Type B pancreatic cell (in vitro differentiated cells): ENCODE measurements around the gene SLC12A7. TPM values are rescaled to one million over a fixed set of nuclear protein-coding genes. Genes with fewer than 3 reads are reported as not detected.

Experiments used
- DNase-seq: peaks from one replicate; pipeline ENCODE4 v3.0.0; 2021; ENCODE audit warnings: mixed read lengths; ENCODE audit not compliant: unreplicated experiment; ENCODE audit errors: extremely low spot score
- H3K27ac Mint-ChIP-seq: 2 replicates; pipeline ENCODE4 v1.8.0; 2021; ENCODE audit warnings: mild to moderate bottlenecking, mixed read lengths
- H3K27me3 Mint-ChIP-seq: 2 replicates; pipeline ENCODE4 v1.8.0; 2021; ENCODE audit warnings: mixed read lengths
- H3K36me3 Mint-ChIP-seq: 2 replicates; pipeline ENCODE4 v1.8.0; 2021; ENCODE audit warnings: mixed read lengths
- H3K4me1 Mint-ChIP-seq: one replicate; pipeline ENCODE4 v1.8.0; 2021; ENCODE audit warnings: mixed read lengths; ENCODE audit not compliant: unreplicated experiment
- H3K4me3 Mint-ChIP-seq: 2 replicates; pipeline ENCODE4 v1.8.0; 2021; ENCODE audit warnings: mild to moderate bottlenecking, mixed read lengths
- H3K9me3 Mint-ChIP-seq: 2 replicates; pipeline ENCODE4 v1.8.0; 2021; ENCODE audit warnings: mixed read lengths
- total RNA-seq: library from RNA; stranded (reverse); gene quantifications from 2 replicates; pipeline ENCODE4 v1.2.1, GENCODE V29; 2021; ENCODE audit warnings: low replicate concordance
- TF ChIP-seq, protein P1 (sequence below): fragments of 200-600 bp; sonication (generic); conservative IDR thresholded peaks from 2 replicates; pipeline ENCODE4 v1.5.0; 2021; ENCODE audit warnings: antibody characterized with exemption, mild to moderate bottlenecking

SLC12A7 gene
- total RNA-seq, 1 donor from 2014 or later: 57.6 TPM

- Mint-ChIP-seq H3K4me1 (no peaks in the 10 kb centered on the region), H3K4me3 (no peak overlapping the region), H3K27me3 (no peaks in the 10 kb centered on the region), H3K9me3 (no peaks in the 10 kb centered on the region), H3K36me3 (no peaks in the 10 kb centered on the region), H3K27ac (no peak overlapping the region)
- DNase-seq: no peak
- TF ChIP-seq, protein P1, sequence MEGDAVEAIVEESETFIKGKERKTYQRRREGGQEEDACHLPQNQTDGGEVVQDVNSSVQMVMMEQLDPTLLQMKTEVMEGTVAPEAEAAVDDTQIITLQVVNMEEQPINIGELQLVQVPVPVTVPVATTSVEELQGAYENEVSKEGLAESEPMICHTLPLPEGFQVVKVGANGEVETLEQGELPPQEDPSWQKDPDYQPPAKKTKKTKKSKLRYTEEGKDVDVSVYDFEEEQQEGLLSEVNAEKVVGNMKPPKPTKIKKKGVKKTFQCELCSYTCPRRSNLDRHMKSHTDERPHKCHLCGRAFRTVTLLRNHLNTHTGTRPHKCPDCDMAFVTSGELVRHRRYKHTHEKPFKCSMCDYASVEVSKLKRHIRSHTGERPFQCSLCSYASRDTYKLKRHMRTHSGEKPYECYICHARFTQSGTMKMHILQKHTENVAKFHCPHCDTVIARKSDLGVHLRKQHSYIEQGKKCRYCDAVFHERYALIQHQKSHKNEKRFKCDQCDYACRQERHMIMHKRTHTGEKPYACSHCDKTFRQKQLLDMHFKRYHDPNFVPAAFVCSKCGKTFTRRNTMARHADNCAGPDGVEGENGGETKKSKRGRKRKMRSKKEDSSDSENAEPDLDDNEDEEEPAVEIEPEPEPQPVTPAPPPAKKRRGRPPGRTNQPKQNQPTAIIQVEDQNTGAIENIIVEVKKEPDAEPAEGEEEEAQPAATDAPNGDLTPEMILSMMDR: no peak
Observed at GRCh38 chr5:1069720-1070088, 42.2 kb downstream of the SLC12A7 start.

DNA sequence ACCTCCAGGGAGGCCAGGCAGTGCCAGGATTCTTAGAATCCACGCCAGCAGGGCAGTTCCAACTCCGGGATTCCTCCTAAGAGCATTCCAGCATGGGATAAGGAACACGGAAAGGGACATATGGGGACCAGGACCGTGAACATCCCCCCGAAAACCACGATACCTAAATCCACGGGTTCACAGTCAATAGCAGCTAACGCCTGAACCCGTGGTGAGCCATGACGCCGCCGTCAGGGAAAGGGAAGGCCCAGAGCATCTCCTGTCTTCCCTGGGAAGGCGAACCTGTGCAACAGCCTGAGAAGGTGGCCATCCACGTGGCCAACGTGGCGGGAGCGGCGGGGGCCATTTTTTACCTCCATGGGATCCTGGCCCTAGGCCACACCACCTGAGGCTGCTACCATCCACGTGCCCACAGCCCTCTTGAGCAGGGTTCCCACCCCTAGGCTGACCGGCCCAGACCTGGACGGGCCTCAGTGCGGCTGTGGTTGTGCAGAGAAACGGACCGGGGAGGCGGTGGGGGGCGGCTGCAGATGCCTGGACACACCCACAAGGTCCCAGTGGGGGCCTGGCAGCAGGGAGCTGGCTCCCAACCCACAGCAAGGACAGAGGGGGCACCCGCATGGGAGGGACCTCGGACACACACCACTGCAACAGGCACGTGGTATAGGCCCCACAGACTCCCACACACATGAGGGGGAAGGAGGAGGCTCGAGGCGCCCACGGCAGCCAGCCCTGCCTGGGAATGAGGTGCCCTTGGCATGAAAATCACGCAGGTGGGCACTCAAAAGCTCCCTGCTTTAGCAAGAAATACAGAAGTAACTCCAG, 42.8 kb downstream of the SLC12A7 start:
- H3K9me3 Mint-ChIP-seq: no peaks in the 10 kb centered on the region
- TF ChIP-seq, protein P1: no peak
- no peaks in the 10 kb centered on the region for H3K36me3 Mint-ChIP-seq
- no peaks in the 10 kb centered on the region for H3K27me3 Mint-ChIP-seq
- no peaks in the 10 kb centered on the region for H3K4me1 Mint-ChIP-seq
- no peak overlapping the region for H3K4me3 Mint-ChIP-seq
- no peak for DNase-seq
- no peak overlapping the region for H3K27ac Mint-ChIP-seq

GRCh38 chr5:1068204-1068894, 43.5 kb downstream of the SLC12A7 start:
- no peak for DNase-seq
- Mint-ChIP-seq H3K4me3 (no peak overlapping the region), H3K36me3 (no peaks in the 10 kb centered on the region), H3K27me3 (no peaks in the 10 kb centered on the region), H3K4me1 (no peaks in the 10 kb centered on the region), H3K27ac (no peak overlapping the region), H3K9me3 (no peaks in the 10 kb centered on the region)
- TF ChIP-seq, protein P1: no peak

GRCh38 chr5:1067141-1068121, 44.4 kb downstream of the SLC12A7 start:
- no peaks in the 10 kb centered on the region for H3K36me3 Mint-ChIP-seq
- TF ChIP-seq, protein P1: no peak
- no peaks in the 10 kb centered on the region for H3K27me3 Mint-ChIP-seq
- no peaks in the 10 kb centered on the region for H3K4me1 Mint-ChIP-seq
- no peak overlapping the region for H3K4me3 Mint-ChIP-seq
- no peak for DNase-seq
- no peak overlapping the region for H3K27ac Mint-ChIP-seq
- no peaks in the 10 kb centered on the region for H3K9me3 Mint-ChIP-seq

- H3K4me1 Mint-ChIP-seq: no peaks in the 10 kb centered on the region
- H3K27ac Mint-ChIP-seq: no peak overlapping the region
- no peaks in the 10 kb centered on the region for H3K27me3 Mint-ChIP-seq
- H3K9me3 Mint-ChIP-seq: no peaks in the 10 kb centered on the region
- H3K4me3 Mint-ChIP-seq: no peak overlapping the region
- DNase-seq: no peak
- no peaks in the 10 kb centered on the region for H3K36me3 Mint-ChIP-seq
- TF ChIP-seq, protein P1: no peak
Observed at GRCh38 chr5:1066676-1067075, 45.2 kb downstream of the SLC12A7 start.
